GM21717 (cell line): ENCODE data around the gene KIF26A.

Experiments used
- ATAC-seq: cut with Tn5 transposase; IDR thresholded peaks from one replicate; pipeline ENCODE4 v1.9.1; 2021; ENCODE audit warnings: mild to moderate bottlenecking, moderate library complexity; ENCODE audit not compliant: unreplicated experiment

KIF26A gene

DNA sequence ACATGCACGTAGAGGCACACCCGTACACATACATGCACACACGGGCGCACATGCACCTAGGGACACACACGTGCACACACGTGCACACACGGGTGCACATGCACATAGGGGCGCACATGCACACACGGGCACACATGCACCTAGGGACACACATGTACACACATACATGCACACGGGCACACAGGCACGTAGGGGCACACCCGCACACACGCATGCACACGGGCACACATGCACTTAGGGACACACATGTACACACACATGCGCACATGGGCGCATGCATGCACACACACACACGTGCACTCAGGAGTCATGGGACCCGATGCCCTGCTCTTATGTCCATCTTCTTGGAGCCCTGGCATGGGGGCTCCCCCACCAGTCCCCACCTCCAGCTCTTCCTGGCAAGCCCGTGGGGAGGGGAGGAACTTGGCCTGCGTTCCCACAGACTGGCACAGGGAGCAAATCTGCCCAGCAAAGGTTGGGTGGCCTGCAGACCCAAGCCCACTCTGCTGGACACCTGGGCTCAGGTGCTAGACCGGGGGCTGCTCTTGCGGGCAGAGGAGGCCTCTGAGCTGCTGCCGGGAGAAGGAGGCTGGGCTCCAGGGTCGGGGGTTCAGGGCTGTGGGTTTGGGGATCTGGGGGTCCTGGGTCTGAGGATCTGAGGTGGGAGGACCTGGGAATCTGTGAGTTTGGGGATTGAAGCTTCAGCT, 51.4 kb downstream of the KIF26A start:
- ATAC-seq, result no peak

GRCh38 chr14:104190396-104191000, 52.1 kb downstream of the KIF26A start:
- ATAC-seq, result no peak

- no peak for ATAC-seq
These were observed 53.1 kb downstream of the KIF26A start for GRCh38 chr14:104191409-104191997.

DNA sequence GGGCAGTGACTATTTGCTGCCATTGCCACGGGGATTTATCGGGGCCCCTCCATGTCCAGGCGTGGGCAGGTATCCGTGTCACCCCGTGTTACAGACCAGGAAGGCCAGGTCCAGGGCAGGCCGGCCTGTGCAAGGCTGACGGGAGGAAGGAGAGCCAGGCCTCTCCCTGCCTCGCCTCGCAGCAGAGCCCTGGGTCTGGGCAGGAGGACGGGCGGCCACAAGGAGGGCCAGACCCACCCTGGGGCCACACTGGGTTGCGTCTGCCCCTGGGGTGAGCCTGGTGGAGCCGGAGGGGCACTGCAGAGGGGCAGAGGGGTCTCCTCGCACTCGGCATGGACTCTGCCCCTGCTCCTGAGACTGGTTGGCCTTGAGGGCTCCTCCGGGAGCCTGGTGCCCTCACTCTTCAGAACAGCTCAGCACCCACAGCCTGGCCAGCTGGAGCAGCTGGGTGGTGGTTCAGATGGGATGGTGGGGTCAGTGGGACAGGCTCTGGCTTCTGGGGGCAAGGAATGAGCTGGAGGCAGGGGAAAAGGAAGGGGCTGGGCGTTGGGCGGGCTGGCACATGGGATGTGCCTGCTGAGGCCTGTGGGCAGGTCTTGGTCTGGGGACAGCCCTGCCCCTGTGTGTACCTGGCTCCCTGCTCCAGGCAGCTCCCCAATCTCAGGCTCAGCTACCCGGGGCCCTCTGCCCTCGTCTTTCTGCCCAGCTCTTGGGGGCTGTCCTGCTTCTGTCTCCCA, 53.9 kb downstream of the KIF26A start:
- ATAC-seq, result no peak

DNA sequence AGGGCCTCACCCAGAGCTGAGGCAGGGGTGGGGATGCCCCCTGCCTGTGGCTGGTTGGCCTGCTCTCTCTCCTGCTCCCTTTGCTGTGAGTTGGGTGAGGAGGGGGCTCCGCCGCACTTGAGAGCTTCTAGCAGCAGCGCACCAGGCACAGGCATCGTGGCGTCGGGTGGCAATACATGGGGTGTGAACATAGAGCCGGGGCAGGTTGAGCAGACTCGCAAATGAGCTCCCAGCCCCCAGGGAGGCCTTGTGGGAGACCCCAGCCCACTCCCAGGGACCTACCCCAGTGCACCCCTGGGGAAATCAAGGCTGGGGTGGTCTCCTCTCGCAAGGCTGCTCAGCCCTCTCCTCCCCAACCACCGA, 54.5 kb downstream of the KIF26A start:
- ATAC-seq, result no peak

DNA sequence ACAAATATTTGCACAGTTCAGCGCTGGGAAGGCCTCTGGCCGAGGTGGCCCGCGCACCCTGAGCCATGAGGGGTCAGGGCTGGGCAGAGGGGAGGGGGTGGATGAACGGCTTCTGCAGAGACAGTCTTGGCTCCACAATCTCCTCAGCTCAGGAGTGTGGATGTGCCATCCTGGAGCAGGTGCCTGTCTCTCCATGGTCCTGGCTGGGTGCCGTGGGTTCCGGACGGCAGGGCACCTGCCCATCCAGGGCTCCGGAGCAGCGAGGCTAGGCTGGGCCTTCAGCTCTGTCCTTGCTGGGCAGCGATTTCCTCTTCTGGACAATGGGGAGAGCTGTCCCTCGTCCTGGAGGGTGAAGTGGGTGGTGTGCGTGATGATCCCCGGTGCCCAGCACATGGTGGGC, 55.6 kb downstream of the KIF26A start:
- ATAC-seq, result no peak

- no peak for ATAC-seq
These were observed 56.3 kb downstream of the KIF26A start for GRCh38 chr14:104194716-104195115.

GRCh38 chr14:104195361-104195760, 57.0 kb downstream of the KIF26A start:
- no peak for ATAC-seq

DNA sequence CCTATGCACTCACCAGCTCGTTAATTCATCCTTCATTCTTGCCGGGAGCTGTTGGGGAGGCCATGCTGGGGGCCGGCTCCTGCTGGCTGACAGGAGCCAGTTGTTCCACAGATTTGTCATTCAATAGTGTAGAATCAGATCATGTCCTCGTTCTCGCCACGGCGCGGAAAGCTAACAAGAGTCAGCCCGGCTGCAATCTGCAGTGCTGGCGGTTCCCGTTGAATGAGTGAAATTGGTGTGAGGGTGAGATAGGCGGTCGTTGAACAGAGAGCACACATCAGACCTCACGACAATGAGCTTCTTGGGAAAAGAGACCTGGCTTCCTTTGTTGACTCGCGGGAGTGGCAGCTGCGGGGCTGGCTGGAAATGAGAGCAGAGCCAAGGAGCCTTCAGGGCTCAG, 57.5 kb downstream of the KIF26A start:
- no peak for ATAC-seq

DNA sequence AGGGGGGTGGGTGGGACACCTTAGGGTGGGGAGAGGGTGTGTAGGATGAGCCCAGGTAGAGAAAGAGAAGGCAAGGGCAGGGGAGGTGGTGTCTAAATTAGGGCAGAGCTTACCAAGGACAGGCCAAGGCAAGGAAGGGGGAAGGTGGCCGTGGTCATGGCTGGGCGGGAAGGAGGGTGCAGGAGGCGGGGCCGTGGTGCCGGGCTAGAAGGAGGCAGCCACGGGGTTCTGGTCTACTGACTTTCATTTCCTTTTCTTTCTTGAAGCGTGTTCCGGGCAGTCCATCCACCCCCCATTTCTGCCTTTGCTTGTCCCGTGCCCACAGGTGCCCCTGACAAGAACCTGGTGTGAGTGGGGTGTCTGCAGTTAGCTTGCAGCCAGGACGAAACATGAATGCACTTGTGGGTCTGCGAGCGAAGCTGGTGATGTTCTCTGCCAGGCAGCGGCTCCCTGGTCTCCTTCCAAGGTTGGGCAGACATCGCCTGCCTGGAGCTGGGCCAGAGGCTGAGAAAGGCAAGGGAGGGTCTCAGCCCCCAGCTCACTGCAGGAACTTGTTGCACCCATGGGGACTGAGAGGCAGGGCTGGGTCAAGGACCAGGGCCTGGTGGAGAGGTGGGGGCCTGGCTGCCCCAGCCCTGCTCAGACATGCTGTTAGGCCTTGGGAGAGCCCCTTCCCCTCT, 58.2 kb downstream of the KIF26A start:
- no peak for ATAC-seq

DNA sequence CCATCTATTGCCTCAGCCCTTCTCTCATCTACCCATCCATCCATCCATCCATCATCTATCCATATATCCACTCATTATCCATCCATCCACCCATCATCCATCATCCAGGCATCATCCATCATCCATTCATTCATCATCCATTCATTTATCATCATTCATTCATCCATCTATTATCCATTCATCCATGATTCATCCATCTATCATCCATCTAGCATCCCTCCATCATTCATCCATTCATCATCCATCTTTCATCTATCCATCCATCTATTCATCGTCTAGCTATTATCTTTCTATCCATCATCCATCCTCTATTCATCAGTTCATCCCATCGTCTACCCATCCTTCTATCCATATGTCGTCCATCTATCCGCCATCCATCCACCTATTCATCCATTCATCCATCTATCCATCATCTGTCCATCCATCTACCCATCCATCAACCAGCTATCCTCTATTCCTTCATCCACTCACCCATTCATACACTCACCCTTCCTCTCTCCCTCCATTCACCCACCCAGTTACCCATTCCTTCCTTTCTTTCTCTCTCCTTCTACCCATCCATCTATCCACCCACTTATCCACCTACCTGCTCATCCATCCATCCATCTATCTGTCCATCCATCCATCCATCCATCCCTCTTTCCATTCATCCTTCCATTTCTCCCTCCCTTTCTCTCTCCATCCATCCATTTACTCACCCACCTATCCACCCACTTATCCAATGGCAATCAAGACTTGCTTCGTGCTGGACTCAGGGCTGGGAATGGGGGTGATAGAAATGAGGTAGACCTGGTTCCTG, 59.3 kb downstream of the KIF26A start:
- no peak for ATAC-seq

DNA sequence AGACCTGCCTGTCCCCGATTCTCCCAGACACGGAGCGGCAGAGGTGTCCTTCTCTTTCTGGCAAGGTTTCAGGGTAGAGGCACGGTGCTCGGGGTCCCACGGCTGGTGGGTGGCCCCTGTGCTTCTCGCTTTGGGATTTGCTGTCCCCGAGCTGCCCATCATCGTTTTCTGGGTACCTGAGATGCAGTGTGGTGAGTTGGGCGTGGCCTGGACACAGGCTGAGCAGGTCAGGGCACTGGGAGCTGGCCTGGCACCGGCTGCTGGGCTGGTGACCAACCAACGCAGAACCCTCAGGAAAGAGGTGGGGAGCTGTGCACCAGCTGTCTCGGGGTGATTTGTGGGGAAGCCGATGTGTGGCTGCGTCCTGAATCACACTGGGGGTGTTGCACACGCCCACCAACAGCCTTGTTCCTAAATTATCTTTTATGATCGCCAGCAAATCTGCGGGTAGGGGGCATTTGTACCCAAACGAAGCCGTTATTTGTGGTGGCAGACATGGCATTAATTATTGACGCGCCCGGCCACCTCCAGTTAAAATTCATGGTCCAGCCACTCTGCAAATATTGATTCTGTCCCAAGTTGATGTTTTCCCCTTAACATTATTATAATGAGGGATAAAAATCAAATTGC, 61.0 kb downstream of the KIF26A start:
- ATAC-seq, result no peak

GRCh38 chr14:104200106-104200505, 61.7 kb downstream of the KIF26A start:
- ATAC-seq, result no peak

- ATAC-seq, result no peak
These were observed 62.2 kb downstream of the KIF26A start for GRCh38 chr14:104200591-104200990.

DNA sequence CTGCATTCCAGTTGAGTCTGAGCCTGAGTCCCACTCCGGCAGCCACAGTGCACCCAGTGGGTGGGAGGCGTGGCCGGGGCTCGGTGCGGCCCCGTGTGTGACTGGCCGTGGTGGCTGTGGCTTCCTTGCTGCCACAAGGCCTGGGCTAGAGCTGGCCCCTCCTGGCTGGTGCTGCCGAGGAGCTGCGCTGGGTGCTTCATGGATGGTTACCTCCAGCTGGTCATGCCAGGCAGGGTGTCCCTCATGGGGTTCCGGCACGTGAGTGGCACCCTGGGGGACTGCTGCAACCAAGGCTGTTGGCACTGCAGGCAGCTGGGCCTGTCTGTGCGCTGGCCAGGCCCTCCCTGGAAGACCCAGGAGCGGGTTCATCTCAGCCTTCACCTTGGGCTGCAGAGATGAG, 62.7 kb downstream of the KIF26A start:
- ATAC-seq, result no peak

GRCh38 chr14:104201496-104201895, 63.1 kb downstream of the KIF26A start:
- ATAC-seq, result no peak

DNA sequence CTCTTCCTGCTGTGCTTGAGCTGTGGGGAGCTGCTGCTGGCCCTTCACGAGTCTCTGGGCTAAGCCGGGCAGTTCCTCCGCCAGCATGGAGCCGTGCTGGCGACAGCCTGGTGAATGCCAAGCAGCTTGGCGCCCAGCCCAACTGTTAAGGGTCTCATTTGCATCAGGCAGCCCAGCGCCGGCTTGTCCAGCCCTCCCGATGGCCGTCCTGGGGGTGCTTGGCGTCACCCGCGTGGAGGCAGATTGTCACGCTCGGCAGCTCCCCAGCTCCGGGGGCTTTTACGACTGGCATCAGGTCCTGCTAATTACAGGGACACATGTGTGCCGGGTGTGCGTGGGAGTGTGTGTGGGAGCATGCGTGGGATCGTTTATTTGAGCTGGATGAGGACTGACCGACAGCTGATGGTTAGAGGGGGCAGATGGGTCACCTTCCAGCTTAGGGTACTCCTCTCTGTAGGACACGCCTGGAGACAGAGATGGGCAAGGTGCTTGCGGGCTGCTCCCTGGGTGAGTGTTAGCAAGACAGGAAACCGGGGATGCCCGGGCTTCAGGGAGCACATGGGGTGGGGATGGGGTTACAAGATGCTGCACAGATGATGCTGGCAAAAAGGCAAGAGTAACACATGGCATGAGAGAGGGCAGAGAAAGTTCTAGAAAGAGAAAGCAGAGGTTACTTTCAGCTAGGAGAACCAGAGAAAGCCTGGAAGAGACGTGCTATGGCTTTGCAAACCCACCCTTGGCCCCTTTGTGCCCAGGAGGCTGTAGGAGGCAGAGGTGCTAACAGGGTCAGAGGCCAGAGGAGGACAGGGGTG, 64.1 kb downstream of the KIF26A start:
- ATAC-seq, result no peak

GRCh38 chr14:104203071-104203425, 64.7 kb downstream of the KIF26A start:
- ATAC-seq, result no peak

DNA sequence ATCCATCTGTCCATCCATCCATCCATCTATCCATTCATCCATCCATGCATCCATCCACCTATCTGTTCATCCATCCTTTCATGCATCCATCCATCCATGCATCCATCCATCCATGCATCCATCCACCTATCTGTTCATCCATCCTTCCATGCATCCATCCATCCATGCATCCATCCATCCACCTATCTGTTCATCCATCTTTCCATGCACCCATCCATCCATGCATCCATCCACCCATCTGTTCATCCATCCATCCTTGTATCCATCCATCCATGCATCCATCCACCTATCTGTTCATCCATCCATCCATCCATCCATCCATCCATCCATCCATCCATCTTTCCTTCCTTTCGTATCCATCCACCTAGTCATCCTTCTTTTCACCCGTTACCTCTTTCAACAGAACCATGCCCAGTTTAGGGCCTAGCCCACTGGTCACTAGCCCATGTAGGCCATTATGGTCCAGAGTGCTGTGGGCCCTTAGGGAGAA, 66.3 kb downstream of the KIF26A start:
- no peak for ATAC-seq
